CD4-positive, alpha-beta T cell treated with Interleukin-6 for 4 hours (primary cell): ENCODE results near the gene CSNK2B.

Experiments
- DNase-seq: peaks from one replicate; pipeline ENCODE4 v3.0.0-alpha.2; 2020; ENCODE audit warnings: mixed read lengths

CSNK2B gene

DNA sequence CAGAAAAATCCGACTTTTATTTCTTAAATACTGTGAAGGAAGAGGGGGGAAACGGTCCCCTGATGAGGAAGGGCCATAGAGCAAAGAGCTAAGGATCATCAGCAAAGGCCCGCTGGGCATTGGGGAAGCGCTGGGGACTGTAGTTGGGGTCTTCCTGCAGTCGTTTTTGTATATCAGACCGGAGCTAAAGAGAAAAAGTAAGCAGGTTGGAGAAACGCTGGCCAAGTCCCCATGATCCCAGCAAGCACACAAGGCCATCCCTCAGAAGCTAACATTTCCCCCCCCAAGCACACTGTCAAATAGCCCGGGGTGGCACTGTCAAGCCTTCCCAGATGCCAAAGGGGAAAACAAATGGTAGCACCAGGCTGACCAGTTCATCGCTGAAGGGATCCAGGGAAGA is 26.8 kb upstream of the CSNK2B start:
- DNase-seq: no peak

DNA sequence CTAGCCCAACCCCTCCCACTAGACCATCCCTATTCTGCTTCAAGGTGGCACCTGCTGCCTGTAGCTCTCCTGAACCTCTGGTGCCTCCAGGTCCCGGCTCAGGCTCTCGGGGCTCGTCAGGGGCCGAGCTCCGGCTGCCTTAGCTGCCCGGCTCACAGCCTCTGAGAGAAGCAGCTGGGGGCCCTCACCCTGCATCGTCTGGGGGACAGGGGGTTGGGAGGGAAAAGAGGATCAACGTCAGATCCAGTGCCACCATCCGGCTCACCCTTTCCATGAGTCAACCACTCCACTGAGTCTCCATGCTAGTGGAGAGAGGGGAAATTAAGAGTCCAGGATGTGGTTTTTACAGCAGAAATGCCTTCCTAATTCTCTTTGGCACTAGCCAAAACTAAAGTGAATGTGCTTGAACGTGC is 26.4 kb upstream of the CSNK2B start:
- DNase-seq: no peak

DNA sequence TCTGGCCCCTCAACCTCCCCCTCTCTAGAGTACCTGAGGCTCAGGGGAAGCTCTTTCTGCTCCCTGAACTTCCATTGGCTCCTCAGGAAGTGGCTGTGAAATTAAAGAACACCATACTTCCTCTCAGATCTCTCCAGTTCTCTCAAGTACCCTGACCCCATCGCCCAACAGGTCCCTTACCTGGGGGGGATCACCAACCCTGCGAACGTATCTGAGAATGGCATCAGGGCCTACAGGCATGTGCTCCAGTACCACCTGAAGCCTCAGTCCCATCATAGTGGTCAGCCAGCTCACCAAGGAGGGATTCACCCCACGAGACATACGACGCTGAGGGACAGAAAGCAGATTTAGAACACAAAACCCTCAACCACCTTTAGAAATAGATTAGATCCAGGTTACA is 25.3 kb upstream of the CSNK2B start:
- no peak for DNase-seq

DNA sequence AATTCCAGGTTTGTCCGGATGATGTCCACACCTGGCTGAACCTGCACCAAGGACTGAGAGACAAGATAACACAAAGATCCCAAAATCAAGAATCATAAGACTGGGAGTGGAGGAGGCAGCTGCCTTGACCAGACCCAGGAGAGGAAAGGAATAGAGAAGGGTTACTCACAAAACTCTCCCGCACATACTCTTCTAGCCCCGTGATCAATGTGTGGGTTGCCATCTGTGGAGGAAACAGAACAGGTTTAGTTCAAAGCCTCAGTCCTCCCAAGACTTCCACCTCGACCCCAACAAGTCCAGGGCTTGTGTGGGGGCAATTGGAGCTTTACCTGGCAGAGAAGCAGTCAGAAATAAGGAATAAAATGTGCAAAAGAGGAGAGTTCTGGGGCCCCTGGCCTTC is 24.5 kb upstream of the CSNK2B start:
- no peak for DNase-seq

DNA sequence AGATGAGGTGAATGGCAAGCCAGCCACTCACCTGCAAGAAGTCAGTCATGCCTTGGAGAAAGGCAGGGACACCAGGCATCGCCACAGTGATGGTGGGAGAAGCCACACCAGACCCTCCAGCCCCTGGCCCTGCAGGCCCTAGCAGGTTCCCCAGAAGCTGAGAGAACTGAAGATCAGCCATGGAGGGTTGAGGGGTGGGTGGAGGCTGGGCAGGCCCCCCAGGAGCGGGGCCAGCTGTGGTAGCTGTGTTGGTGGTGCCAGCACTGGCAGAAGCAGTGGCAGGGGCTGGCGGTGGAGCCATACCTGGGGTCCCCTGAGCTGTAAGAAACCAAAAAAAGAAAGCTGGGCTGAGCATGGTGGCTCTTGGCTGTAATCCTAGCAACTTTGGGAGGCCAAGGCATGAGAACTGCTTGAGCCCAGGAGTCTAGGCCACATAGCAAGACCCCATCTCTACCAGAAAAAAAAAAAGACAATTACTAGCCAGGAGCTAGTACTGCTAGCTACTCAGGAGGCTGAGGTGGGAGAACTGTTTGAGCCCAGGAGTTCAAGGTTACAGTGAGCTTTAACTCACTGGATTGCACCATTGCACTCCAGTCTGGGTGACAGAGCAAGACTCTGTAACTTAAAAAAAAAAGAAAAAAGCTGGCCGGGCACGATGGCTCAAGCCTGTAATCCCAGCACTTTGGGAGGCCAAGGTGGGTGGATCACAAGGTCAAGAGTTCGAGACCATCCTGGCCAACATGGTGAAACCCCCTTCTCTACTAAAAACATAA is 22.9 kb upstream of the CSNK2B start:
- DNase-seq: no peak

DNA sequence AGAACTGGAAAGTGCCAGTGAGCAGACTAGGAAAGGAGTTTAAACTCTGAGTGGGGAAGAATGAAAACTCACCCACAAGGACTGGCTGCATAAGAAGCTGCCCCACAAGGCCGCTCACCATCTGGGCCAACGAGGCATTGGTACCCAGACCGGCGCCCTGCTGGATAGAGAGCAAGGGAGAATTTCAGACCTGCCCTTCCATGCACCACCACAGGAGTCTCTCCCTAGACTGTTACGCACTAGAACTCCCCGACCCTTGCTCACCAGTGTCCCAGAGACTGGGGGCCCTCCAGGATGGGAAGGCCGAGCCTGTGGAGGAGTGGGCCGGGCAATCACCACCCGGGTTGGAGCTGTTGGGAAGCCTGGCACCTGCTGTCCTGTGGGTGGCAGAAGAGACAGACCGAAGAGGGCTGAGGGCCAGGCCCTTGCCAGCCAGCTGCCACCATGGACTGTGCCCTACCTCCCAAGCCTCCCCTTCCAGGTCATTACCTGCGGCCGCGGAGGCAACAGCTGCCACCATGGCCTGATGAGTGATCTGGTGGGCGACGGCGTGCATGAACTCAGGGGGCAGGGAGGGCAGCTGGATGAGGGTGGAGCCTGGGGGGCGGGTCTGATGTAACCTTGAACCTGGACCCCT is 21.9 kb upstream of the CSNK2B start:
- DNase-seq: no peak

DNA sequence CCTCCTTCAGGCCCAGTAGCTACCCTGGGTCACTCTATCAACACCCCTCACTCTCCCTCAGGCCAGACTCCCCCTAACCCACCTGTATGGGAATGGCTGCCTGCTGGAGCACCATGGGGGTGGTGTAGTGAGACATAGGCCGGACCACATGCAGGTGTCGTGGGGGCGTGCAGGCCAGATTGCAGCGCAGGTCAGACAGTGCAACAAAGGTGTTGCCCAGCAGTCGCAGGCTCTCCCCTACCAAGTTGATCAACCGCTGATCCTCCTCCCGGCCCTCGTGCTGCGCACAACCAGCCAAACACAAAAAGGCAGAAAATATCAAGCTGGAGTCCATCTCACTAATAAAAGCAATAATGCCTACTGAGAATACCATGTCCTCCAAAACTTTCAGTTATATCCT is 20.6 kb upstream of the CSNK2B start:
- no peak for DNase-seq

DNA sequence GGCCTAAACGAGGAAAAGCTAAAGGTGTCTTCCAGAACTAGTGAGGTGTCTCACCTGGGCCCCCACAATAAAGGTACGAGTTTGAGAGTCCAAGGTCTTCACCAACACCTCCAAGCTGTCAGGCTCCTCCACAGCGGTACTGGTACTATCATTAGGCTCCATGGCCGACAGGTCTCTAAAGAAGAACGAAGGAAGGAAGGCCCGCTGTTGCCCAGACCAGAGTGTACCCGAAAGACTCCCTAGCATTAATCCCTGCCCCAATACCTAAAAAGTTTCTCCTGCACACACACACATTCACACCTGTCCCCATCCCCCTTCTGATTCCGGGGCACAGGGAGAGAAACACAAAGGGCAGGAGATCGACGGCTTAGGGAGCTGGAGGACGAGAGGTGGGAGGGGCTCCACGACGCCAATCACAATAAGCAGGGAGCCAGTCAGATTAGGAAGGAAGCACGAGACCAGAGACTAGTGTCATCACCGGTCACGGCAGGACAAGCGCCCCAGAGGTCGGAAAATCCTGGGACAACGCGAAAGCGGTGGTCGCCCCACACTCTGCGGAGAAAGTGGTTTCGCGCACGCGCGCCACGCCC is 14.2 kb upstream of the CSNK2B start:
- no peak for DNase-seq

DNA sequence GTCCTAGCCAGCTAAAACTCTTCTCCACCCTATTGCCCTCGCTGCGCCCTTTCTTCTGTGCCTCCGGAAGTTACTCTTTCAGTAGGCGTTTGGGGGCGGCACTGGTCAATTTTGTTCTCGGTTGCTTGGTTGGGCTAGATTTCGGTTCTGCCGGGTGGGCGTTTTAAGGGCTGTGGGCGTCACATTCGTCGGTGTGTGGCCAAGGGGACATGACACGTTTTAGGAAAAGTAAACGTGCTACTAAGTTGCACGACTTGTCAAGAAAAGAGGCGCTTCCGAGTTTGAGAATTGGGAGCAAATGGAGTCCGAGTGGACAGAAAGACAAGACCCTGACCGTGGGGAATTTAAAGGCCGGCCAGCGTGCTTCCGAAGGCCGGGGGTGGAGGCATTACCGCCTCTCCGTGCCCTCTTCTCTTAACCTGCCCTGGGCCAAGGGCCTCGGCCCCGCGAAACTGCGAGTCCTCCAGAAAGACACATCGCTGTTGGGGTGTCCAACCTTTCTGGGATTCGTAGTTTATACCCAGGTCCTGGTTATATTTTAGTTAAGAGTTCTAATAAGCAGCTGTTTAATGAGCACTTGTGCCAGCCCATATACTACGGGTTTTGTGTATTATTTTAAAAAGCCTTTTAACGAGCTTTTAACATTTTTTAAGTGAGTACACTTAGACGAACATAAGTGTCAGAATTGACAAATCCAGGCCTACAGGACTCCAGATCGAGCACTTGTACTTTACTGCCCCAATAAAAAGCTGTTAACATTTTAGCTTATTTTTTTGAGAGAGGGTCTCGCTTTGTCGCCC is 12.8 kb upstream of the CSNK2B start:
- DNase-seq: no peak

DNA sequence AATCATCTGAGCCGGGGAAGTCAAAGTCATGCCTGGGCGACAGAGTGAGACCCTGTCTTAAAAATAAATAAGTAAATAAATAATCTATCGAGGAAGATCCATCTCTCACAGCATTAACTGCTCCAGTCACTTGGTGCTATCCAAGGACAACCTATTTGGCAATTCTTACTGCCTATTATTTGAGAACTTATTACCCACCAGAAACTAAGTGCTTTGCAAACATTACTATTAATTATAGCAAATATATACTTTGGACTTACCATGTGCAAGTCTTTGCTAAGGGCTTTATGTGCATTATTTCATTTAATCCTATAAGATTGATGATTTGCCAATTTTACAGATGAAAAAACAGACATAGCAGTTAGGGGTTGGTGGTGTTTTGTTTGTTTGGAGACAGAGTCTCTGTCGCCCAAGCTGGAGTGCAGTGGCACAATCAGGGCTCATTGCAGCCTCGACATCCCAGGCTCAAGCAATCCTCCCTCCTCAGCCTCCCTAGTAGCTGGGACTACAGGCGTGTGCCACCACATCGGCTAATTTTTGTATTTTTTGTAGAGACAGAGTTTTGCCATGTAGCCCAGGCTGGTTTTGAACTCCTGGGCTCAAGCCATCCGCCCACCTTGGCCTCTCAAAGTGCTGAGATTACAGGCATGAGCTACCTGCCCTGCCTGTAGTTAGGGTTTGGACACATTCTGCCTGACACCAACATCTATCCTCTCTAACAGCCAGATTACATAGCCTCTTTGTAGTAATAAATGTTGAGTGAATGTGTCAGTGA is 11.1 kb upstream of the CSNK2B start:
- no peak for DNase-seq

DNA sequence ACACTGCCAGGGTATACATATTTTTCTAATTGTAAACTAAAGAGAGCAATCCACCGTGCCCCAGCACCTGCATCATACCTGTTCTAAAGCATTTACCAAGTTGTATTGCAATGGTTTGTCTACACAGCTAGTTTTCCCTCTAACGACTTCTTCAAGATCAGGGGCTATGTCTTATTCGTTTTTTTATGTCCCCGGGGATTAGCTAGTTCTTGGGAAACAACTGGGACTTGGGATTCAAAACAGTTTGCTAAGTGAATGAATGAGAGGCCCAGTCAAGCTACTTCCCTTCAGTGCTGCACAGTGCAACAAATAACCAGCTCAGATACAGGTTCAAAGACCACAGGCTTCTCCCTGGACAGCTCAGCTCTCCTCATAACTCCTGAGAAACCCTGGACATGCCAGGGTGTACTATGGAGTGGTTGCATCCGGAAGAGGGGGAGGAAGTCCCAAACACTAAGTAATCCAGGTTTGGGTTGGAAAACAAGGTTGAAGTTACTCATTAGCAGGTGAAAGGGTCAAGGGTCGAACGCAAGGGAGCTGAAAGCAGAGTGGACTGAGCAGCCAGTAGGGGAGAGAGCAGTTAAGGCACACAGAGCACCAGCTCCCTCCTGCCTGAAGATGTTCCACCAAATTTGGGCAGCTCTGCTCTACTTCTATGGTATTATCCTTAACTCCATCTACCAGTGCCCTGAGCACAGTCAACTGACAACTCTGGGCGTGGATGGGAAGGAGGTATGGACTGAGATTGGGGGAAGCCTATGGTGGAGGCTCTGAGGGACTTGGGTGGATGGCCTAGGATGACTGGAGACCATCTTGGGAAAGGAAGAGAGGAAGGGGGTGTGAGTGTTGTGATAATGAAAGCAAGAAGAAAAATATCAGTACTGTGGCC is 10.3 kb upstream of the CSNK2B start, which contains the start of gene APOM:
TSS of gene APOM (plus strand) at position 546 of the 889 bp plus-strand sequence. CDS start at position 619, 73 bp downstream.
- DNase-seq: no peak

DNA sequence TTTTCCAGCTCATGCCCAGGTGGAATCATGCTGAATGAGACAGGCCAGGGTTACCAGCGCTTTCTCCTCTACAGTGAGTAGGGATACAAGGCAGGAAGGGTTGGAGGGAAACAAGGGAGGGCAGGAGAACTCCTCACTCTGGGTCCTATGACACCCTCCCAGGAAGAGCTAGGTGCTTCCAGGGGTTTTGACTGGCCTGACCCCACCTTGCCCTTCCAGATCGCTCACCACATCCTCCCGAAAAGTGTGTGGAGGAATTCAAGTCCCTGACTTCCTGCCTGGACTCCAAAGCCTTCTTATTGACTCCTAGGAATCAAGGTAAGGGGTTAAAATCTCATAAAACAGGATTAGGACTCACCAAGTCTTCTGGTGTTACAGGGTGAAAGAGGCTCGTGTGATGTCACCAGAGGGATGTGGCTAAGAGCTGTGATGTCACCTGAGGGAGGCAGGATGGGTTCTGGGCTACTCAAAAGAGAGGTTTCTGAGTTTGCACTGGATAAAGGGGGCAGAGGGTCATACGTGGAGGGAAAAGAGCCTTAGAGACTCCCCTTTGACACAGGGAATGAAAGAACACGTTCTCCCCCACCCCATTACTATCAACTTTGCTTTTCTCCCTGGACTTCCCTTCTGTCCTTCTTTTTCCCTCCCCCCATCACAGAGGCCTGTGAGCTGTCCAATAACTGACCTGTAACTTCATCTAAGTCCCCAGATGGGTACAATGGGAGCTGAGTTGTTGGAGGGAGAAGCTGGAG is 8.3 kb upstream of the CSNK2B start:
- peak; percentile 22 for DNase-seq

DNA sequence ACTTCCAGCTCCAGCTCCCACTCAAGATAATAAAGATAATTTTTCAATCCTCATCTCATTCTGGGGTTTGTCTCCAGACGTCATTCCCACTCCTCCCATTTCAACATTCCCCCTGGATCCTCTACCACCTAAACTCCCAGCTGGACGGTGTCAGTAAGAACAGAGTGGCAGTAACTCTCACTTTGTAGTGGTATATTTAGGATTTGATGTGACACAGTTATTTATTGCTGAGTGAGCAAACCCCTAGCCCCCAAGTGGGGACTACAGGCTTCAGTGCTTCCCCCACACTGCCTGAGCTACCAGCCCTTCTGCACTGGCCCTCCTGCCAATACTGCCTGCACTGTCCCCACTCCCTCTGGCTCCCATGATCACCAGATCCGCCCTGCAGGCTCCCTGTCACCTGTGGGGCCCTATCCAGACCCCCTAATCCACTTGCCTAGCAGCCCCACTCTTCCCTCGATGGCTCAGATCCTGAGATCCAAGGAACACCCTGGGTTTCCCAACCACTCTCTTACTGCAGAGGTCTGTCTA is 7.7 kb upstream of the CSNK2B start:
- no peak for DNase-seq

DNA sequence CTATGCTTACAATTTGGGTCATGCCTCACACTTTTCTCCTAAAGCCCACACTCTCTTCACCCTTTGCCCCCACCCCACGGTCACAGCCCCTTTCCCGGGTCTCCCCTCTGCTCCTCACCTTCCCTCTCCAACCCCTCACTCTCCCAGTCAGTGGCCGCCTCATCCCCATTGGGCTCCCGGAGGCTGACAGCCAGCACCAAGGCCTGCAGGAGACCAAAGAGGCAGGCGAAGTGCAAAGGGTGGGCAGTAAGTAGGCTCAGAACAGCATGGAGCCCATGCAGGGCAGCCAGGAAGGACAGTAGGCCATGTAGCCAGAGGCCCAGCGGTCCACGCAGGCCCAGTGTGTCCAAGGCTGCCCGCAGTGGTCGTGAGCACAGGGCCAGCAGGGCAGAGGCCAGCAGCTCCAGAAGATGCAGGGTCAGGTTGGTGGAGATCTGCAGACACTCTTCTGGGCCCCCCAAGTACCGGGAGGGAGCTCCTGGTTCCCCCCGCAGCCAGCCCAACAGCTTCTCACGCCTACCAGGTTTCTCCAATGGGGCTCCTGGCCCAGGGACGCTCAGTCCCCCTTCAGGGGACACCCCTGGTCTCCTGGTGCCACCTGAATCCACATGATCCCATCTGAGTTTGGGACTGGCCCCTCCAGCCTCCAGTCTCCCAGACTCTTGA is 6.8 kb upstream of the CSNK2B start:
- no peak for DNase-seq

DNA sequence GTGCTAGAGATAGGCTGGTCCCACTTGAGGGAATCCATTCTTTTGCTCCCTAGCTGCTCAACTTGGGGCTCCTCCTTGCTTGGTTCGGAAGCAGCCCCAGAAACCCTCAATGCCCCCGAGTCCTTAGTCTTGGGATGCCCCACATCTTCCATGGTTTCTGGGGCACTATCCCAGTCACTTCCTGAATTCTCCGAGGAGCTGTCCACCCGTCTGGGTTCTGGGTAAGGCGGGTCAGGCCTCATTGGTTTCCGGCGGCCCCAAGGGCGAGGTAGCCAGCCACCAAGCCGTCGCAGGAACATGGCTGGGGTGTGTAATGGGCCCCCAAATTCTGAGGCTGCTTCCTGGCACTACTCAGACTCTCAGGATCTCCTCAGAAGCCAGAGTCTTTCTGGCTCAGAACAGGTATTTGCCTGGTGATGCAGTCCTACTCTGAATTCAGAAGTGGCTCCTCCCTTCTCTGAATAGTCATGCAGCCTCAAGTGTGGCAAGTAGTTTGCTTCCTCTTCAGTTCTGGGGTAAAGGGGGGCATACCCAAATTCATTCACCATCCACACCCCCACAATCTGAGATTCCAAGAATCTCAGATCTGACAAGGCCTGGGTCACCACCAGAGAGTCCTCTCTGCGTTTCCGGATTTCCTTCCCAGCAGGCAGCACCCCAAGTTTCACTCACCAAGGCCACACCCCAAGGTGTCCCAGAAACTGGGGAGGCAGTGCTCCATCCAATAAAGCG is 6.1 kb upstream of the CSNK2B start:
- DNase-seq: peak; percentile 21

DNA sequence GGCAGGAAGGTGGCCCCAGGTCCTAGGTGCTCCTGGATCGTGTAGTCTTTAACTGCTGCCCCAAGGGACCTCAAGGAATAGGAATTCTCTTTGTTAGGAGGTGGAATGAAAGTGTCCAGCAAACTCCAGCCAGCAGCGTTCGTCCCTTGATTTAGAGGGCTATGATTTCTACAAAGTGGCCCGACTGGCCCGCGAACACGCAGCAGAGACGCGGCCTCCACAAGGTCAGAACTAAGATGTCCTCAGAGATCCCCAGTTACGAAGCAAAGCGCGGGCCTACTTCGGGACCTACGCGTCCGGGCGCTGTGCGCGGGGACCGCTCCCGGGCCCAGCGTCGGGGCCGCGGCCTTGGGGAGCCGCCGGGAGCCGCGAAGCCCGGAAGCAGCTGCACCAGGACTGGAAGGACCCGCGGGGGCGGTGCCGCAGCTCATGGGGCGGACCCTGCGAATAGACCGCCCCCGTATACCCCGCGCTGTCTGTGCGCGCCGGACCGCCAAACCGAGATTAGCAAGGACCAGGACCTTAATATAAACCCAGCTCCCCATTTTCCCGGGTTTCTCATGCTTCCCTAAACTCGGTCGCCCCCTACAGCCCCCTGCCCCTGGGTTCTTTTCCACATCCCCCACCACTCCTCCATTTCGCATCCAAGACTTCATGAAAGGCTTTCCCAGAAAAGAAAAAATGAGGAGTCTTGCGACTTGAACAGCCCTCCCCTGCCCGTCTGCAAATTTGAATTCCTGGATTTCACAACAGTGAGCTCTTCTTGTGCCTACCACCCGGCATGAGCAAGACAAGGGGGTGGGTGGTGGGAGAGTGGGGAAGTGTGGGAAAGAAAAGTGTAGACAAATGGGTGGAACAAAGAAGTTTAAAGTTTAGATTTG is 5.3 kb upstream of the CSNK2B start, which contains the start of gene C6orf47:
TSS of gene C6orf47 (minus strand) at position 398 of the 881 bp plus-strand sequence. CDS start 831 bp downstream, outside the sequence.
- peak; percentile 87 for DNase-seq

DNA sequence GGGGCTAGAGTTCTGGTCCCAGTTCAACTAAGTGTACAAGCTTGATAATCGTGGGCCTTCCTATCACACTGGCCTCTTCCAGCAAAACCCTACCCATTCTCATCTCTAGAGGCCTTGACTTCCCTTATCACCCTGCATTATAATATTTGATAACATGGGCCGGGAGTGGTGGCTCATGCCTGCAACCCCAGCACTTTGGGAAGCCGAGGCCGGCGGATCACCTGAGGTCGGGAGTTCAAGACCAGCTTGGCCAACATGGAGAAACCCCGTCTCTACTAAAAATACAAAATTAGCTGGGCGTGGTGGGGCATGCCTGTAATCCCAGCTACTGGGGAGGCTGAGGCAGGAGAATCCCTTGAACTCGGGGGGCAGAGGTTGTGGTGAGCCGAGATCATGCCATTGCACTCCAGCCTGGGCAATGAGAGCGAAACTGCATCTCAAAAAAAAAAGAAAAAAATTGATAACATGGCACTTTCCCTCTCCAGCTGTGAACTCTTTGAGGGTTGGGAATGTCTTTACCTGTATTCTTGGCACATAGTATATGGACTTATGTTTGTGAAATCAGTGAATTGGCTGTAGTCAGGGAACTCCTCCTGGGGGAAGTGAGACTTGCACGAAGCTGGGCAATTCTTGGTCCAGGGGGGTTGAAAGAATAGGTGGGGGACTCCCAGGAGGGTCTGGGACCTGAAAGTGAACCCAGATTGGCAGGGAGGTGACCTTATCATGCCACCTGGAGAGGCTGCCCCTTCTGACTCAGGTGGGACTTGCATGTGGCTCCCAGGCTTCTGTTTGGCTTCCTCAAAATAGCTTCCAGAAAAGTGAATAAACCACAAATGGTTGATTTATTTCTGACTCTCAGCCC is 4.4 kb upstream of the CSNK2B start:
- DNase-seq: no peak
